Transverse colon (tissue), 4 donors: ENCODE data around the gene GOLT1A. TPM values are rescaled to one million over a fixed set of nuclear protein-coding genes. Genes with fewer than 3 reads are reported as not detected.

Experiments used
- DNase-seq: peaks from one replicate; pipeline ENCODE4 v3.0.0-alpha.2; 2019
- H3K27ac ChIP-seq, 4 donors: fragments of 200-600 bp; sonication (generic); 2 replicates each; pipeline ENCODE4 v1.5.1; 2016 to 2018; ENCODE audit warnings: inconsistent platforms in 4 of 4
- H3K27me3 ChIP-seq: fragments of 200-600 bp; sonication (generic); 2 replicates; pipeline ENCODE4 v1.5.1; 2017; ENCODE audit warnings: inconsistent platforms
- H3K36me3 ChIP-seq, 4 donors: fragments of 200-600 bp; sonication (generic); 2 replicates each; pipeline ENCODE4 v1.5.1; 2017 to 2019; ENCODE audit warnings: inconsistent platforms in 4 of 4
- H3K4me1 ChIP-seq, 4 donors: fragments of 200-600 bp; sonication (generic); 2 replicates each; pipeline ENCODE4 v1.5.1; 2017 to 2020; ENCODE audit warnings: inconsistent platforms in 4 of 4
- H3K4me3 ChIP-seq, 4 donors: fragments of 200-600 bp; sonication (generic); 1 replicate in 1 of 4; 2 replicates in 3 of 4; pipeline versions ENCODE4 v1.5.1 to v1.6.1; 2017 to 2019; ENCODE audit warnings: inconsistent platforms in 4 of 4
- H3K9me3 ChIP-seq, 2 donors: fragments of 200-600 bp; sonication (generic); 2 replicates each; pipeline ENCODE4 v1.5.1; 2017 to 2019; ENCODE audit warnings: inconsistent platforms in 2 of 2
- CTCF ChIP-seq, 5 experiments: fragments of 200-600 bp in 3 of 5; fragments of 450-650 bp in 2 of 5; sonication (generic) in 3 of 5; IDR thresholded peaks; 1 replicate in 2 of 5; 2 replicates in 3 of 5; pipeline ENCODE4 v1.5.1; 2016 to 2017; ENCODE audit warnings: antibody characterized with exemption in 5 of 5, inconsistent platforms in 3 of 5, mild to moderate bottlenecking in 2 of 5, moderate library complexity in 1 of 5
- EP300 ChIP-seq: sonication (generic); formaldehyde crosslinking; IDR thresholded peaks from one replicate; pipeline ENCODE4 v1.6.1; 2017; ENCODE audit warnings: antibody characterized with exemption, low read depth
- POLR2A ChIP-seq: fragments of 450-650 bp; IDR thresholded peaks from one replicate; pipeline ENCODE4 v1.6.1; 2016; ENCODE audit warnings: antibody characterized with exemption, mild to moderate bottlenecking, moderate library complexity
- POLR2AphosphoS5 ChIP-seq, 3 donors: sonication (generic); formaldehyde crosslinking; IDR thresholded peaks; one replicate each; pipeline ENCODE4 v1.6.1; 2016; ENCODE audit warnings: antibody characterized with exemption in 3 of 3
- WGBS, 2 donors: methylation state at CpG; one replicate each; pipeline ENCODE4 v1.1.5; 2018; ENCODE audit warnings: low coverage in 1 of 2; 5-methylcytosine and 5-hydroxymethylcytosine counted together
- in situ Hi-C, 4 donors: fragments of 200-750 bp; cut with MboI; loops; one replicate each; pipeline versions ENCODE4 v1.15.0 to v1.15.1; 2017; ENCODE audit warnings: low sequenced_read_pairs in 3 of 4, low pct_ligation_motif_present in 1 of 4, low pct_unique_long_range_greater_than_20kb in 1 of 4
- intact Hi-C: fragments of 100-400 bp; cut with DNase I; formaldehyde crosslinking; loops from one replicate; pipeline ENCODE4 v1.15.1; 2023; ENCODE audit warnings: low total_unique reads
- total RNA-seq, 4 donors: library from RNA; depleted of rRNA; stranded (reverse); fragments of >200 nt; gene quantifications; one replicate each; pipeline ENCODE4 v1.1.0, GENCODE V29; 2016

The GOLT1A gene
- total RNA-seq, 4 donors from 2014 or later = 9.7 to 13.8 TPM; not detected in 2

DNA sequence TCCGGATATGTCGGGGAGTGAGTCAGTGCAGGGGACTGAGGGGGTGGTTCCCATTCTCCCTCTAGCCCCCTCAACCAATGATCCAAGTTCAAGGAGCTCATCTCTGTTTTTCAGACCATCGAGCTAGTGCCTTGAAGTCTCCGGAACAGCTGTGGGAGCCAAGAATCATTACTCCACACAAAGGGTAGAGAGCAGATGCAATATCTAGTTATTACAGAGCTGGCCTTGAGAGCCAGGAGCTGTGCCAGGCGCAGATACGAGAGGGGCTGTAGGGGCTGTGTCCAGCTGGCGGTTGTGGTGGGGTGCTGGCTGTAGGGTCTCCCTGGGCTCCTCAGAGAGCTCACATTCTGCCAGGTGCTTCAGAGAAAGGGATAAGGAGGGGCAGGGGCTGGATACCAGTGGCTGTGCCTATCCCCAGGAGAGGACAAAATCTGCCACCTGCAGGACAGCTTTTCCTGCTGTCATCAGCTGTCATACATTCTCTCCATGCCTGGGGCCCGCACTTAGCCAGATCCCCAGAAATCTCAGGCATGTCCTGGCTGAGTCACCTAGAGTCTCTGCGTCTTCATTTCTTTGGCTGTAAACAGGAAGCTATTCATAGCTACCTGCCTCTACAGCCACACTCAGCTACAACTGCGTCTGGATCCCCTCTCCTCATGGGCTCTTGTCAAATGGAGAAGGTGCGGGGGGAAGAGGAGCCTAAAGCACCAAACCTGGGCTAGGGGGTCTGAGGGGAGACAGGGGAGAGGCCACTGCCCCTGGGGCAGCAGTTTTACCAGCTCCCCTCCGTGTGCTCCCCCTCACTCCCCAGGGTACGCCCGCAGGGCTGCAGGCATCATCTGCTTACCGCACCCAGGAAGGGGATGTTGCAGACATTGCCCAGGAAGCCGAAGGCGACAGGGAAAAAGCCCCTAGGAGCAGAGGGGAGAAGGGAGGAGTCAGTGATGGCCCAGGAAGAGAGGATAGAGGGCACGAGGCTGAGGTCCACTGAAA lies 15.1 kb downstream of the GOLT1A start:
- no peaks in the 10 kb centered on the region for H3K4me1 ChIP-seq
- no peak overlapping the region for H3K27ac ChIP-seq
- H3K4me3 ChIP-seq = no peak overlapping the region
- in situ Hi-C loops (no loop called here), intact Hi-C loops (no loop called here)
- H3K9me3 ChIP-seq = no peaks in the 10 kb centered on the region
- 62 to 80% methylated on average over 2 to 18 of the region's 18 CpGs for WGBS, 2 donors
- TF ChIP-seq POLR2AphosphoS5 (IDR thresholded peaks at IDR 0.05) (no peak), EP300 (no peak), CTCF (IDR thresholded peaks at IDR 0.05) (no peak), POLR2A (no peak)
- DNase-seq = no peak
- peaks cover 14% of the 10 kb centered on the region for H3K27me3 ChIP-seq
- H3K36me3 ChIP-seq = no peaks in the 10 kb centered on the region

DNA sequence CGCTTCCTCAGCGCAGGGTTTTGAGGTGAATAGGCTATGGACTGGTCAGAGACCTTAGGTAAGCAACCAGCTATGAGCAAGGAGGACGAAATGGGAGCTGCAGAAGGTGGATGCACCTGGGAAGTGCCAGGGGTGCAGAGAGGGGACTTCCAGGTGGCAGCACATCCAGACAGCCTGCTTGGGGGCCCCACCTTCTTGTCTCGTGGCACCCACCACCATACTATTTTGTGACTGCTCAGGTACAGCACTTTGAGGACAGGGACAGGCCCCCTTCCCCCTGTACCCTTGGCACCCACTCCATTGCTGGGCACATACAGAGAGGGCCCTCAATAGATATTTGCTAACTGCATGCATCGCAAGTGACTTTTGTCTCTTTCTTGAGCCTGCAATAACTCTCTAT lies 16.7 kb downstream of the GOLT1A start:
- Histone ChIP-seq H3K36me3 (no peaks in the 10 kb centered on the region), H3K4me3 (no peak overlapping the region), H3K4me1 (no peaks in the 10 kb centered on the region), H3K27me3 (peaks cover 17% of the 10 kb centered on the region), H3K9me3 (no peaks in the 10 kb centered on the region), H3K27ac (no peak overlapping the region)
- DNase-seq = no peak
- TF ChIP-seq CTCF (IDR thresholded peaks at IDR 0.05) = no peak
- TF ChIP-seq EP300 = no peak
- no peak for TF ChIP-seq POLR2AphosphoS5 (IDR thresholded peaks at IDR 0.05)
- no peak for TF ChIP-seq POLR2A
- WGBS, 2 donors = 87 to 90% methylated on average over 3 to 5 of the region's 5 CpGs
- in situ Hi-C loops (no loop called here), intact Hi-C loops (no loop called here)

GRCh38 chr1:204196068-204196795 lies 17.6 kb downstream of the GOLT1A start, which contains the start of gene KISS1:
Gene KISS1 (minus strand): TSS chr1:204196491. CDS start chr1:204192876, 3,615 bp downstream.
- peaks cover 25% of the 10 kb centered on the region for H3K27me3 ChIP-seq
- TF ChIP-seq CTCF (IDR thresholded peaks at IDR 0.05) = no peak
- no peak for TF ChIP-seq EP300
- TF ChIP-seq POLR2A = no peak
- TF ChIP-seq POLR2AphosphoS5 (IDR thresholded peaks at IDR 0.05) = no peak
- no peaks in the 10 kb centered on the region for H3K4me1 ChIP-seq
- H3K27ac ChIP-seq = no peak within 1 kb of the TSS
- no peaks in the 10 kb centered on the region for H3K9me3 ChIP-seq
- H3K4me3 ChIP-seq = no peak within 1 kb of the TSS
- no peak for DNase-seq
- no peaks in the 10 kb centered on the region for H3K36me3 ChIP-seq
- intact Hi-C loops = no loop called here
- WGBS, 2 donors = 54% methylated on average over 18 of the region's 18 CpGs; no CpG with 5 or more reads in 1 of the 2 donors
- in situ Hi-C loops = no loop called here

GRCh38 chr1:204194771-204195170 lies 19.0 kb downstream of the GOLT1A start:
- Histone ChIP-seq H3K27me3 (peaks cover 34% of the 10 kb centered on the region), H3K36me3 (no peaks in the 10 kb centered on the region), H3K4me3 (no peak overlapping the region), H3K9me3 (no peaks in the 10 kb centered on the region), H3K27ac (no peak overlapping the region), H3K4me1 (peaks cover 0 to 10% (median 6%) of the 10 kb centered on the region in 4 donors)
- DNase-seq = no peak
- TF ChIP-seq EP300 (no peak), CTCF (IDR thresholded peaks at IDR 0.05) (no peak), POLR2AphosphoS5 (IDR thresholded peaks at IDR 0.05) (no peak), POLR2A (no peak)
- in situ Hi-C loops (no loop called here), intact Hi-C loops (no loop called here)
- 55 to 78% methylated on average over 7 of the region's 7 CpGs for WGBS, 2 donors
